ENCODE results near the gene POGK. TPM values are rescaled to one million over a fixed set of nuclear protein-coding genes. Genes with fewer than 3 reads are reported as not detected.

Gene POGK
- total and polyA plus RNA-seq, 9 of the 15 experiments (the other 6 are each of a cell fraction or from before 2014, with no cell fraction given): 6.1 to 44.5 (median 24.3) TPM

DNA sequence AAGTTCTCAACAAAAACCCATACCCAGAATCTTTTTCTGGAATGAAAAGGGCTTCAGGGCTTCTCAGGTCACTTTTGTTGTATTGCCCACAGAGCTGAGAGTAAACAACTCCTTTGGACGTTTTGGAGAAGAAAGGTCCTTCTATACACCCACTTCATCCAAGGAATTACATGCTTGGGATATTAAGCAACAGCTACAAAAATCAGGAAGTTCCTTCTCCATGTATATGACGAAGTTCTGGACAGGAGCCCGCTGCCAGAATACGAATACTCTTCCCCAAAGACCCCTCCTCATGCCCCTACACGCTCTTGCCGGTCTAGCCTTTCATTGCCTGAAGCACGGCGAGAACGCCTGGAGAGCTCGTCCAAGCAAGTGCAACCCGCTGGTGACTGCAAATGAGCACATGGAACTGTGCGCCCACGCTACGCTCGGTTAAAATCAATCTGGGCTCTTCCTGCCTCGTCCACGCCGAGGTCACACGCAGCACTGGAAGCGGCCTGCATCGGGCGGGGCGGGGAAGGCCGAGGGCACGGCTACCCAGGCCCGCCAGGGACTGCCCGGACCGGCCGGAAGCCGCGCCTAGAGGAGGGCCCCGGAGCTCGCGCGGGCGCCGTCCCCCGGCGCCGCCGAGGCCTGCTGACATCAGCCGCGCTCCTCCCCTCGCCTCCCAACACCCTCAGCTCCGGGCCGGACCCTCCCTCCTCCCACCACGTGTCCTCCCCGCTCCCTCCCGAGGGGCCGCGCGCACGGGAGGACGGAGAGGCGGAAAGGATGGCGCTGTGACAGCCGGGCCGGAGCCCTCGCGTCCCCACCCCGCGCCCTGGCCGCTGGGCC lies at the start of gene POGK (continued):
- TF ChIP-seq SLC30A9 (CRISPR knock-in tag; IDR thresholded peaks at IDR 0.05) (no peak), EWSR1 (IDR thresholded peaks at IDR 0.05; ENCODE audit: borderline replicate concordance, low read depth, partially characterized antibody) (no peak), HDAC8 (tag; IDR thresholded peaks at IDR 0.05) (peak; percentile 43; the same call in 1 of the 2 replicates), ZFP30 (CRISPR knock-in tag; IDR thresholded peaks at IDR 0.05; ENCODE audit: borderline replicate concordance) (no peak), SP2 (IDR thresholded peaks at IDR 0.05; ENCODE audit: extremely low read depth, low read depth, low read length, poor library complexity, severe bottlenecking) (no peak), RBM34 (IDR thresholded peaks at IDR 0.05; ENCODE audit: borderline replicate concordance, insufficient read depth, low read length) (no peak), CTBP1 (IDR thresholded peaks at IDR 0.05; ENCODE audit: borderline replicate concordance) (peak; percentile 96), ZNF586 (CRISPR knock-in tag; conservative IDR thresholded peaks at IDR 0.05) (0 out of 2 replicates have a peak, but pooled peaks have one; percentile 37), ADNP (tag; IDR thresholded peaks at IDR 0.05) (no peak), ZBTB17 (CRISPR knock-in tag; IDR thresholded peaks at IDR 0.05) (peak; percentile 70; the same call in 1 of the 2 replicates), PHTF2 (CRISPR knock-in tag; IDR thresholded peaks at IDR 0.05) (no peak), SIN3B (IDR thresholded peaks at IDR 0.05; ENCODE audit: low read depth) (0 out of 2 replicates have a peak, but pooled peaks have one; percentile 41), SOX6 (IDR thresholded peaks at IDR 0.05) (peak; percentile 67), GATAD2B (IDR thresholded peaks at IDR 0.05; ENCODE audit: borderline replicate concordance) (no peak), ZNF77 (CRISPR knock-in tag; IDR thresholded peaks at IDR 0.05) (no peak), BDP1 (IDR thresholded peaks at IDR 0.05; ENCODE audit: insufficient read depth, insufficient read length) (no peak), OTX1 (CRISPR knock-in tag; IDR thresholded peaks at IDR 0.05) (no peak; the same call in 1 of the 2 replicates), BCOR (IDR thresholded peaks at IDR 0.05) (no peak), DIDO1 (tag; IDR thresholded peaks at IDR 0.05; ENCODE audit: low read depth) (no peak), ZBTB1 (CRISPR knock-in tag; IDR thresholded peaks at IDR 0.05; ENCODE audit: borderline replicate concordance, low read depth) (0 out of 2 replicates have a peak, but pooled peaks have one; percentile 41), HLTF (IDR thresholded peaks at IDR 0.05) (peak; percentile 30; the same call in 1 of the 2 replicates), SPI1 (IDR thresholded peaks at IDR 0.05; ENCODE audit: borderline replicate concordance, low read depth, low read length) (no peak)
- TF ChIP-seq, protein P1, sequence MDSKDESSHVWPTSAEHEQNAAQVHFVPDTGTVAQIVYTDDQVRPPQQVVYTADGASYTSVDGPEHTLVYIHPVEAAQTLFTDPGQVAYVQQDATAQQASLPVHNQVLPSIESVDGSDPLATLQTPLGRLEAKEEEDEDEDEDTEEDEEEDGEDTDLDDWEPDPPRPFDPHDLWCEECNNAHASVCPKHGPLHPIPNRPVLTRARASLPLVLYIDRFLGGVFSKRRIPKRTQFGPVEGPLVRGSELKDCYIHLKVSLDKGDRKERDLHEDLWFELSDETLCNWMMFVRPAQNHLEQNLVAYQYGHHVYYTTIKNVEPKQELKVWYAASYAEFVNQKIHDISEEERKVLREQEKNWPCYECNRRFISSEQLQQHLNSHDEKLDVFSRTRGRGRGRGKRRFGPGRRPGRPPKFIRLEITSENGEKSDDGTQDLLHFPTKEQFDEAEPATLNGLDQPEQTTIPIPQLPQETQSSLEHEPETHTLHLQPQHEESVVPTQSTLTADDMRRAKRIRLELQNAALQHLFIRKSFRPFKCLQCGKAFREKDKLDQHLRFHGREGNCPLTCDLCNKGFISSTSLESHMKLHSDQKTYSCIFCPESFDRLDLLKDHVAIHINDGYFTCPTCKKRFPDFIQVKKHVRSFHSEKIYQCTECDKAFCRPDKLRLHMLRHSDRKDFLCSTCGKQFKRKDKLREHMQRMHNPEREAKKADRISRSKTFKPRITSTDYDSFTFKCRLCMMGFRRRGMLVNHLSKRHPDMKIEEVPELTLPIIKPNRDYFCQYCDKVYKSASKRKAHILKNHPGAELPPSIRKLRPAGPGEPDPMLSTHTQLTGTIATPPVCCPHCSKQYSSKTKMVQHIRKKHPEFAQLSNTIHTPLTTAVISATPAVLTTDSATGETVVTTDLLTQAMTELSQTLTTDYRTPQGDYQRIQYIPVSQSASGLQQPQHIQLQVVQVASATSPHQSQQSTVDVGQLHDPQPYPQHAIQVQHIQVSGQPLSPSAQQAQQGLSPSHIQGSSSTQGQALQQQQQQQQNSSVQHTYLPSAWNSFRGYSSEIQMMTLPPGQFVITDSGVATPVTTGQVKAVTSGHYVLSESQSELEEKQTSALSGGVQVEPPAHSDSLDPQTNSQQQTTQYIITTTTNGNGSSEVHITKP (IDR thresholded peaks at IDR 0.05; ENCODE audit: partially characterized antibody): no peak
- TF ChIP-seq, protein P2, sequence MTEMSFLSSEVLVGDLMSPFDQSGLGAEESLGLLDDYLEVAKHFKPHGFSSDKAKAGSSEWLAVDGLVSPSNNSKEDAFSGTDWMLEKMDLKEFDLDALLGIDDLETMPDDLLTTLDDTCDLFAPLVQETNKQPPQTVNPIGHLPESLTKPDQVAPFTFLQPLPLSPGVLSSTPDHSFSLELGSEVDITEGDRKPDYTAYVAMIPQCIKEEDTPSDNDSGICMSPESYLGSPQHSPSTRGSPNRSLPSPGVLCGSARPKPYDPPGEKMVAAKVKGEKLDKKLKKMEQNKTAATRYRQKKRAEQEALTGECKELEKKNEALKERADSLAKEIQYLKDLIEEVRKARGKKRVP (CRISPR knock-in tag; IDR thresholded peaks at IDR 0.05): no peak
